HepG2 (cell line): Measurements from ENCODE around the gene SRPK3. TPM values are rescaled to one million over a fixed set of nuclear protein-coding genes. Genes with fewer than 3 reads are reported as not detected.

ENCODE experiments used
- ATAC-seq: fragments of 200-7000 bp; cut with Tn5 transposase; 3 replicates; pipeline ENCODE4 v1.9.1; 2020; ENCODE audit warnings: mild to moderate bottlenecking, moderate library complexity
- BruUV-seq: library from RNA; stranded (reverse); fragments of 400-500 nt; replicated peaks from 2 replicates; lab custom pipeline; 2021; lab: Mats Ljungman, UMichigan
- CTCF ChIA-PET: fragments of 300-600 bp; formaldehyde crosslinking; extraction: SDS; loops from one replicate; lab custom pipeline; 2021; ENCODE audit warnings: low total read pairs, inconsistent platforms, low intra/inter-chr PET ratio; lab: Yijun Ruan, JAX
- POLR2A ChIA-PET: fragments of 350-600 bp; sonication (Branson Sonifier 250); formaldehyde crosslinking; loops from one replicate; lab custom pipeline; 2020; ENCODE audit warnings: antibody characterized with exemption, inconsistent platforms; lab: Yijun Ruan, JAX
- DNase-seq: peaks from one replicate; pipeline ENCODE4 v3.0.0-alpha.2; 2015; ENCODE audit warnings: low spot score
- FAIRE-seq: peaks from 3 replicates; lab custom pipeline; 2011; peaks lifted over from hg19 to GRCh38; lab: Jason Lieb, UNC
- H2AFZ ChIP-seq: one replicate; pipeline ENCODE4 v1.6.1; 2011; ENCODE audit warnings: low read length, inconsistent platforms
- H3K27ac ChIP-seq: fragments of 300-600 bp; 3 replicates; pipeline ENCODE4 v1.8.0; 2011; ENCODE audit warnings: mixed run types, mild to moderate bottlenecking, mixed read lengths, low read length, inconsistent platforms; ENCODE audit not compliant: insufficient read depth; ENCODE audit errors: extremely low read length
- H3K27me3 ChIP-seq, 2 experiments: fragments of 200-600 bp in 1 of 2; 2 replicates in 1 of 2; 3 replicates in 1 of 2; pipeline versions ENCODE4 v1.6.0 to v1.8.0; 2011; ENCODE audit warnings: low read length in 2 of 2, mild to moderate bottlenecking in 2 of 2, moderate library complexity in 2 of 2, inconsistent platforms in 1 of 2; ENCODE audit not compliant: insufficient read depth in 2 of 2, control insufficient read depth in 1 of 2
- H3K36me3 ChIP-seq, 2 experiments: fragments of 200-600 bp in 1 of 2; replicated peaks in 1 of 2; 2 replicates in 1 of 2; 3 replicates in 1 of 2; pipeline versions ENCODE4 v1.5.1 to v1.8.0; 2011; ENCODE audit warnings: low read length in 2 of 2, inconsistent platforms in 1 of 2; ENCODE audit not compliant: insufficient read depth in 2 of 2, control insufficient read depth in 1 of 2
- H3K4me1 ChIP-seq: 2 replicates; pipeline ENCODE4 v1.5.1; 2012; ENCODE audit warnings: low read length, inconsistent platforms; ENCODE audit not compliant: insufficient read depth
- H3K4me2 ChIP-seq: 2 replicates; pipeline ENCODE4 v1.6.0; 2011; ENCODE audit warnings: low read depth, low read length, inconsistent platforms
- H3K4me3 ChIP-seq, 3 experiments: fragments of 200-600 bp in 1 of 3; sonication (generic), shearing (Covaris generic) in 1 of 3; replicated peaks in 1 of 3; 2 replicates each; pipeline ENCODE4 v1.5.1; 2011 to 2016; ENCODE audit warnings: low read length in 3 of 3, inconsistent platforms in 2 of 3, low read depth in 2 of 3, mild to moderate bottlenecking in 2 of 3, control low read depth in 1 of 3, mixed read lengths in 1 of 3; ENCODE audit not compliant: insufficient read depth in 1 of 3
- H3K79me2 ChIP-seq: one replicate; pipeline ENCODE4 v1.6.1; 2011; ENCODE audit warnings: low read length, inconsistent platforms; ENCODE audit not compliant: insufficient read depth
- H3K9ac ChIP-seq: 2 replicates; pipeline ENCODE4 v1.6.0; 2011; ENCODE audit warnings: mild to moderate bottlenecking, low read depth, low read length, inconsistent platforms; ENCODE audit not compliant: insufficient read depth
- H3K9me3 ChIP-seq: 2 replicates; pipeline ENCODE4 v1.5.1; 2012; ENCODE audit warnings: mild to moderate bottlenecking, low read length
- H4K20me1 ChIP-seq: 2 replicates; pipeline ENCODE4 v1.6.0; 2011; ENCODE audit warnings: inconsistent platforms, mild to moderate bottlenecking, low read length, moderate library complexity; ENCODE audit not compliant: insufficient read depth
- CCDC6 ChIP-seq: sonication (generic); formaldehyde crosslinking; IDR thresholded peaks from 2 replicates; pipeline ENCODE4 v1.8.1; 2022; ENCODE audit warnings: mild to moderate bottlenecking, missing genetic modification reagents, moderate library complexity
- HINFP ChIP-seq: sonication (generic); formaldehyde crosslinking; IDR thresholded peaks from 2 replicates; pipeline ENCODE4 v1.4.0; 2020; ENCODE audit warnings: low read depth, mild to moderate bottlenecking, missing genetic modification reagents
- HOXA7 ChIP-seq: sonication (generic); formaldehyde crosslinking; IDR thresholded peaks from 2 replicates; pipeline ENCODE4 v1.8.1; 2022; ENCODE audit warnings: mild to moderate bottlenecking, missing genetic modification reagents, moderate library complexity
- MAF1 ChIP-seq: sonication (generic); formaldehyde crosslinking; IDR thresholded peaks from 2 replicates; pipeline ENCODE4 v1.5.0; 2020; ENCODE audit warnings: missing genetic modification reagents, borderline replicate concordance
- U2AF2 ChIP-seq: fragments of 200-400 bp; formaldehyde crosslinking; IDR thresholded peaks from 2 replicates; pipeline ENCODE4 v1.6.1; 2017; ENCODE audit warnings: low read depth, mild to moderate bottlenecking, low read length
- ZNF10 ChIP-seq: sonication (generic); formaldehyde crosslinking; IDR thresholded peaks from 2 replicates; pipeline ENCODE4 v1.4.0; 2020; ENCODE audit warnings: mild to moderate bottlenecking, low read depth, missing genetic modification reagents, borderline replicate concordance
- ZNF263 ChIP-seq: sonication (generic); formaldehyde crosslinking; IDR thresholded peaks from 2 replicates; pipeline ENCODE4 v1.4.0; 2020; ENCODE audit warnings: missing genetic modification reagents
- WGBS: methylation state at CpG from one replicate; pipeline ENCODE4 v1.1.6; 2017; ENCODE audit warnings: low lambda C conversion rate; 5-methylcytosine and 5-hydroxymethylcytosine counted together
- in situ Hi-C: cut with HindIII; loops from 2 replicates; pipeline ENCODE4 v1.10.0; 2017; ENCODE audit warnings: low pct_unique_long_range_greater_than_20kb; ENCODE audit not compliant: extremely low pct_ligation_motif_present
- intact Hi-C: fragments of 100-400 bp; cut with micrococcal nuclease; formaldehyde crosslinking; loops from one replicate; pipeline ENCODE4 v1.10.0; 2022; ENCODE audit not compliant: unreplicated experiment
- polyA plus RNA-seq, 8 experiments: library from polyadenylated mRNA; depleted of rRNA in 3 of 8; stranded (reverse) in 7 of 8; unstranded in 1 of 8; fragments of >200 nt; fragmentation: Illumina TruSeq in 4 of 8; extraction: Trizol in 4 of 8; gene quantifications; 2 replicates each; pipeline versions ENCODE4 v1.2.1 to v1.2.3, GENCODE V29; 2011 to 2016; ENCODE audit warnings: low read depth in 4 of 8, missing spikeins in 1 of 8, mixed read lengths in 1 of 8; ENCODE audit not compliant: insufficient read depth in 1 of 8
- total RNA-seq, 5 experiments: library from RNA; depleted of rRNA; stranded (reverse); fragments of >200 nt; fragmentation: Illumina TruSeq; extraction: Trizol; gene quantifications; 2 replicates each; pipeline ENCODE4 v1.2.3, GENCODE V29; 2016; ENCODE audit warnings: low read depth in 1 of 5

Gene SRPK3
- total and polyA plus RNA-seq, 2 of the 13 experiments (the other 11 are each of a cell fraction or from before 2014, with no cell fraction given): 0.22 to 0.30 TPM

GRCh38 chrX:153732401-153732800 is 48.4 kb upstream of the SRPK3 start (continued):
- TF ChIP-seq CCDC6 (CRISPR knock-in tag) (no peak), HOXA7 (no peak), U2AF2 (no peak), ZNF10 (no peak), HINFP (CRISPR knock-in tag) (no peak)

GRCh38 chrX:153733651-153734240 is 47.1 kb upstream of the SRPK3 start:
- no peak for FAIRE-seq
- Histone ChIP-seq H3K27me3 (no peaks in the 10 kb centered on the region), H3K4me3 (no peak overlapping the region), H3K4me2 (no peak overlapping the region), H2AFZ (no peak overlapping the region), H3K9ac (no peak overlapping the region), H3K4me1 (peaks cover 31% of the 10 kb centered on the region), H4K20me1 (peaks cover 3% of the 10 kb centered on the region; the same call in 1 of the 2 replicates), H3K79me2 (peaks cover under 1% of the 10 kb centered on the region), H3K9me3 (no peaks in the 10 kb centered on the region), H3K36me3 (peaks cover 0 to 9% of the 10 kb centered on the region in 2 experiments; a peak in 1 of 5 replicates), H3K27ac (no peak overlapping the region)
- peak; percentile 18; the same call in 1 of the 3 replicates for ATAC-seq
- WGBS: 20% methylated on average over 1 of the region's 15 CpGs
- DNase-seq: no peak
- CTCF ChIA-PET: no interaction called here
- no TSS peak for BruUV-seq
- TF ChIP-seq ZNF263 (CRISPR knock-in tag) (0 out of 2 replicates have a peak, but pooled peaks have one; percentile 27), MAF1 (no peak)
- intact Hi-C loops (no loop called here), in situ Hi-C loops (no loop called here)
- POLR2A ChIA-PET: no interaction called here
